Astrocyte (in vitro differentiated cells and primary cell): Measurements from ENCODE around the gene KIF26B. TPM values are rescaled to one million over a fixed set of nuclear protein-coding genes. Genes with fewer than 3 reads are reported as not detected.

Source experiments
- DNase-seq: peaks from one replicate; pipeline ENCODE4 v3.0.0-alpha.2; 2010; ENCODE audit warnings: low read depth
- FAIRE-seq: peaks from 2 replicates; lab custom pipeline; 2011; peaks lifted over from hg19 to GRCh38; lab: Jason Lieb, UNC
- H2AFZ ChIP-seq: 2 replicates; pipeline ENCODE4 v1.6.0; 2012; ENCODE audit warnings: low read depth, low read length, inconsistent platforms
- H3K27ac ChIP-seq: 2 replicates; pipeline ENCODE4 v1.5.1; 2011; ENCODE audit warnings: low read depth, low read length, inconsistent platforms
- H3K27me3 ChIP-seq: 2 replicates; pipeline ENCODE4 v1.6.0; 2011; ENCODE audit warnings: low read length, inconsistent platforms; ENCODE audit not compliant: insufficient read depth
- H3K36me3 ChIP-seq: 2 replicates; pipeline ENCODE4 v1.5.1; 2011; ENCODE audit warnings: low read length, inconsistent platforms; ENCODE audit not compliant: insufficient read depth
- H3K4me1 ChIP-seq: 2 replicates; pipeline ENCODE4 v1.5.1; 2011; ENCODE audit warnings: low read length, inconsistent platforms; ENCODE audit not compliant: insufficient read depth
- H3K4me2 ChIP-seq: 2 replicates; pipeline ENCODE4 v1.6.0; 2012; ENCODE audit warnings: low read length, inconsistent platforms
- H3K4me3 ChIP-seq: 2 replicates; pipeline ENCODE4 v1.5.1; 2011; ENCODE audit warnings: low read depth, mild to moderate bottlenecking, low read length, inconsistent platforms; ENCODE audit not compliant: insufficient read depth
- H3K79me2 ChIP-seq: 2 replicates; pipeline ENCODE4 v1.6.0; 2012; ENCODE audit warnings: mild to moderate bottlenecking, low read length, inconsistent platforms; ENCODE audit not compliant: insufficient read depth
- H3K9ac ChIP-seq: 2 replicates; pipeline ENCODE4 v1.6.0; 2012; ENCODE audit warnings: mild to moderate bottlenecking, low read length, inconsistent platforms
- H3K9me3 ChIP-seq: 2 replicates; pipeline ENCODE4 v1.5.1; 2012; ENCODE audit warnings: low read depth, mild to moderate bottlenecking, low read length, inconsistent platforms; ENCODE audit not compliant: insufficient read depth
- H4K20me1 ChIP-seq: 2 replicates; pipeline ENCODE4 v1.6.0; 2012; ENCODE audit warnings: low read length, inconsistent platforms; ENCODE audit not compliant: insufficient read depth
- H3K27ac Mint-ChIP-seq: one replicate; pipeline ENCODE4 v1.8.0; 2021; ENCODE audit warnings: mild to moderate bottlenecking, mixed read lengths; ENCODE audit not compliant: unreplicated experiment
- H3K27me3 Mint-ChIP-seq: one replicate; pipeline ENCODE4 v1.8.0; 2021; ENCODE audit warnings: low read depth, mixed read lengths; ENCODE audit not compliant: unreplicated experiment
- H3K36me3 Mint-ChIP-seq: one replicate; pipeline ENCODE4 v1.8.0; 2021; ENCODE audit warnings: low read depth, mixed read lengths; ENCODE audit not compliant: unreplicated experiment
- H3K4me1 Mint-ChIP-seq: one replicate; pipeline ENCODE4 v1.8.0; 2021; ENCODE audit warnings: low read depth, mixed read lengths; ENCODE audit not compliant: unreplicated experiment
- H3K4me3 Mint-ChIP-seq: one replicate; pipeline ENCODE4 v1.8.0; 2021; ENCODE audit warnings: mild to moderate bottlenecking, moderate library complexity, mixed read lengths; ENCODE audit not compliant: unreplicated experiment
- H3K9me3 Mint-ChIP-seq: one replicate; pipeline ENCODE4 v1.8.0; 2021; ENCODE audit warnings: mild to moderate bottlenecking, mixed read lengths; ENCODE audit not compliant: unreplicated experiment
- CTCF ChIP-seq: IDR thresholded peaks from 2 replicates; pipeline ENCODE4 v1.5.1; 2011; ENCODE audit warnings: low read depth, mild to moderate bottlenecking, inconsistent platforms, low read length, moderate library complexity; ENCODE audit not compliant: insufficient read depth
- EZH2 ChIP-seq: IDR thresholded peaks from 2 replicates; pipeline ENCODE4 v1.6.1; 2012; ENCODE audit warnings: mild to moderate bottlenecking, low read length, inconsistent platforms; ENCODE audit not compliant: insufficient read depth
- total RNA-seq: library from RNA; stranded (reverse); gene quantifications from 2 replicates; pipeline ENCODE4 v1.2.1, GENCODE V29; 2021

KIF26B gene
- total RNA-seq, 1 donor from 2014 or later: 6.8 TPM

DNA sequence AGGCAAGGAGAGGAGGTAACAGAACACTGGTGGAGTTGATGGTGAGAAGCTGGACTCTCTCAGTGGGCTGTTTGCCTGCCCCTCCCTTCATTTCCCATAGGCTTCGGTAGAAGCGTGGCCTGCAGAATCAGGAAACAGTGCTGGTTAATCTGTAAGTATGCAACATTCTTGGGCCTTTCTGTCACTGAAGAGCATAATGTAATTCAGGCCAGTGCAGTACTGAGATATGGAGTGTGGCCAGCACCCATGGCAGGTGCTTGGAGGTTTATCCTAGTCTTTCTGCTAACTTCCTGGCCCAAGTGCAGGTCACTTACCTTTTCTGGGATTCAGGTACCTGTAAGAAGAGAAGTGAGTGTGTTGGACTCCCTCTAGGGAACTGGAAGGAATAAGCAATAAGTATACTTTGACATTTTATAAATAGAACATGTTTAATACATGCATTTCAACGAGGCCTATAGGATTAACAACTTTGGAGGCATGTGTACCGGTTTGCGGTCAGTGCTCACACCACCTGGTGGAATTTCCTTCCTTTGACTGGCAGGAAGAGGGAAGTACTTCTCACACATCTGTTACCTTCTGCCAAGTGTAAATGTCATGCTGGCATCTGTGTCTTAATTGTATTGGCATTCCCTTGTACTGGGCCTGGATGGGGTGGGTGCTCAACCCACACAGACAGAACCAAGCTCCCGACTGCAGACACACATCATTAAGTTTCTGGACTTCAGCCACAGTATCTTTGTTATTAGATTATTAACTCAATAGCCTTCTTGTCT lies 105.5 kb downstream of the KIF26B start:
- H3K4me3 ChIP-seq: no peak overlapping the region
- H3K79me2 ChIP-seq: no peaks in the 10 kb centered on the region
- no peak overlapping the region for H2AFZ ChIP-seq
- H3K27me3 Mint-ChIP-seq: peaks cover 2% of the 10 kb centered on the region
- H3K4me1 Mint-ChIP-seq: peaks cover 10% of the 10 kb centered on the region
- peaks cover 2% of the 10 kb centered on the region for H3K9me3 Mint-ChIP-seq
- no peaks in the 10 kb centered on the region for H3K9me3 ChIP-seq
- peaks cover 7% of the 10 kb centered on the region for H3K36me3 Mint-ChIP-seq
- no peaks in the 10 kb centered on the region for H3K4me1 ChIP-seq
- no peak for TF ChIP-seq CTCF
- TF ChIP-seq EZH2: no peak
- FAIRE-seq: no peak
- H3K27ac ChIP-seq: no peak overlapping the region
- no peak overlapping the region for H3K9ac ChIP-seq
- no peaks in the 10 kb centered on the region for H3K27me3 ChIP-seq
- H3K4me2 ChIP-seq: no peak overlapping the region
- no peaks in the 10 kb centered on the region for H3K36me3 ChIP-seq
- H3K27ac Mint-ChIP-seq: no peak overlapping the region
- DNase-seq: no peak
- H4K20me1 ChIP-seq: peaks cover 27% of the 10 kb centered on the region
- H3K4me3 Mint-ChIP-seq: no peak overlapping the region

GRCh38 chr1:245260883-245261282 lies 106.1 kb downstream of the KIF26B start:
- H3K27ac ChIP-seq: no peak overlapping the region
- H3K27me3 ChIP-seq: no peaks in the 10 kb centered on the region
- Mint-ChIP-seq H3K27me3 (peaks cover 2% of the 10 kb centered on the region), H3K36me3 (peaks cover 7% of the 10 kb centered on the region), H3K27ac (no peak overlapping the region), H3K9me3 (peaks cover 2% of the 10 kb centered on the region), H3K4me3 (no peak overlapping the region), H3K4me1 (peaks cover 10% of the 10 kb centered on the region)
- H3K4me3 ChIP-seq: no peak overlapping the region
- H3K79me2 ChIP-seq: no peaks in the 10 kb centered on the region
- H3K9ac ChIP-seq: no peak overlapping the region
- H3K4me1 ChIP-seq: no peaks in the 10 kb centered on the region
- no peaks in the 10 kb centered on the region for H3K9me3 ChIP-seq
- no peak for DNase-seq
- H3K36me3 ChIP-seq: no peaks in the 10 kb centered on the region
- no peak for TF ChIP-seq CTCF
- no peak for TF ChIP-seq EZH2
- H2AFZ ChIP-seq: no peak overlapping the region
- H3K4me2 ChIP-seq: no peak overlapping the region
- peaks cover 27% of the 10 kb centered on the region for H4K20me1 ChIP-seq
- FAIRE-seq: no peak

DNA sequence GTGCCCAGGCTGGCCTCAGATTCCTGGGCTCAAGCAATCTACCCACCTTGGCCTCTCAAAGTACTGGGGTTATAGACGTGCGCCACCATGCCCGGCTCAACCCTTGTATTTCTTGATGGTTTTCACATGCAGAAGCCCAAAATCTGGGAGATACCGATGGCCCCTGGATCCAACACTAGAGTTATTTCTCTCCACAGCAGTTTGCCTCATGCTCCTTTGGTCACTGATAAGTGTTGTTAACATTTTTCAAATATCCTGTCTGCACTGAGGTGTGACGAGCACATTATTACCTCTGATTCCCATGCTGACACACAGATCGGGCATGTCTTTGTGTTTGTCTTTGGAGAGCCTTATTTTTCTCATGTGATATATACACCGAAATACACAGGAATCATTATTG lies 107.0 kb downstream of the KIF26B start:
- FAIRE-seq (no peak), DNase-seq (no peak)
- no peak overlapping the region for H3K4me2 ChIP-seq
- Mint-ChIP-seq H3K27ac (peak overlapping the region; percentile 36), H3K27me3 (peaks cover 2% of the 10 kb centered on the region), H3K4me3 (no peak overlapping the region), H3K36me3 (peaks cover 7% of the 10 kb centered on the region), H3K9me3 (peaks cover 2% of the 10 kb centered on the region), H3K4me1 (peaks cover 11% of the 10 kb centered on the region)
- H3K36me3 ChIP-seq: no peaks in the 10 kb centered on the region
- no peaks in the 10 kb centered on the region for H3K9me3 ChIP-seq
- H2AFZ ChIP-seq: no peak overlapping the region
- H3K4me3 ChIP-seq: no peak overlapping the region
- no peaks in the 10 kb centered on the region for H3K79me2 ChIP-seq
- no peaks in the 10 kb centered on the region for H3K27me3 ChIP-seq
- H4K20me1 ChIP-seq: peaks cover 22% of the 10 kb centered on the region
- H3K9ac ChIP-seq: no peak overlapping the region
- H3K27ac ChIP-seq: no peak overlapping the region
- TF ChIP-seq EZH2 (no peak), CTCF (no peak)
- H3K4me1 ChIP-seq: no peaks in the 10 kb centered on the region
